ENCODE results near the gene IFIT3.

The IFIT3 gene

GRCh38 chr10:89379103-89379502, 51.3 kb downstream of the IFIT3 start:
- Histone ChIP-seq H2AFZ (ENCODE audit: insufficient read depth, low read length, poor library complexity) (no peak overlapping the region), H3K23ac (ENCODE audit: low read length) (no peak overlapping the region), H3K9ac (ENCODE audit: low read length) (no peak overlapping the region), H2AK5ac (ENCODE audit: low read length) (no peak overlapping the region), H3K27ac (ENCODE audit: low read depth, low read length) (no peak overlapping the region), H4K8ac (ENCODE audit: low read depth, low read length) (no peak overlapping the region), H2BK5ac (ENCODE audit: low read depth, low read length, poor library complexity) (no peak overlapping the region), H3K18ac (ENCODE audit: low read length) (no peak overlapping the region), H3K79me2 (ENCODE audit: control insufficient read depth, insufficient read depth, low read length, poor library complexity) (no peaks in the 10 kb centered on the region), H3K9me3 (ENCODE audit: insufficient read depth, low read depth, low read length) (peaks cover 1% of the 10 kb centered on the region), H3K79me1 (ENCODE audit: low read length) (no peaks in the 10 kb centered on the region), H2BK120ac (ENCODE audit: insufficient read depth, low read length, poor library complexity) (no peak overlapping the region), H3K14ac (ENCODE audit: low read length) (no peak overlapping the region), H3K4me2 (ENCODE audit: low read length) (no peak overlapping the region), H3K4me1 (ENCODE audit: control insufficient read depth in 1 of 2, insufficient read depth in 2 of 2, low read length in 2 of 2) (no peaks in the 10 kb centered on the region), H4K91ac (ENCODE audit: low read depth, low read length) (no peak overlapping the region), H3K36me3 (ENCODE audit: control insufficient read depth in 1 of 2, insufficient read depth in 2 of 2, low read length in 2 of 2) (no peaks in the 10 kb centered on the region), H3K4ac (ENCODE audit: low read depth, low read length) (no peak overlapping the region), H2BK12ac (ENCODE audit: low read length) (no peak overlapping the region), H4K12ac (ENCODE audit: low read depth, low read length) (no peak overlapping the region), H3K27me3 (ENCODE audit: insufficient read depth, low read length) (no peaks in the 10 kb centered on the region), H3K4me3 (ENCODE audit: low read depth, low read length) (no peak overlapping the region)
- DNase-seq: no peak

GRCh38 chr10:89382757-89383156, 55.0 kb downstream of the IFIT3 start:
- Histone ChIP-seq H3K4me3 (ENCODE audit: low read depth, low read length) (no peak overlapping the region), H3K27ac (ENCODE audit: low read depth, low read length) (no peak overlapping the region), H3K9ac (ENCODE audit: low read length) (no peak overlapping the region), H3K36me3 (ENCODE audit: control insufficient read depth in 1 of 2, insufficient read depth in 2 of 2, low read length in 2 of 2) (no peaks in the 10 kb centered on the region), H3K4ac (ENCODE audit: low read depth, low read length) (no peak overlapping the region), H2AFZ (ENCODE audit: insufficient read depth, low read length, poor library complexity) (no peak overlapping the region), H3K79me2 (ENCODE audit: control insufficient read depth, insufficient read depth, low read length, poor library complexity) (no peaks in the 10 kb centered on the region), H2BK5ac (ENCODE audit: low read depth, low read length, poor library complexity) (no peak overlapping the region), H2AK5ac (ENCODE audit: low read length) (no peak overlapping the region), H4K8ac (ENCODE audit: low read depth, low read length) (no peak overlapping the region), H2BK120ac (ENCODE audit: insufficient read depth, low read length, poor library complexity) (no peak overlapping the region), H3K18ac (ENCODE audit: low read length) (no peak overlapping the region), H4K91ac (ENCODE audit: low read depth, low read length) (no peak overlapping the region), H3K27me3 (ENCODE audit: insufficient read depth, low read length) (no peaks in the 10 kb centered on the region), H4K12ac (ENCODE audit: low read depth, low read length) (no peak overlapping the region), H3K9me3 (ENCODE audit: insufficient read depth, low read depth, low read length) (no peaks in the 10 kb centered on the region), H3K79me1 (ENCODE audit: low read length) (no peaks in the 10 kb centered on the region), H2BK12ac (ENCODE audit: low read length) (no peak overlapping the region), H3K14ac (ENCODE audit: low read length) (no peak overlapping the region), H3K4me2 (ENCODE audit: low read length) (no peak overlapping the region), H3K23ac (ENCODE audit: low read length) (no peak overlapping the region), H3K4me1 (ENCODE audit: control insufficient read depth in 1 of 2, insufficient read depth in 2 of 2, low read length in 2 of 2) (no peaks in the 10 kb centered on the region)
- no peak for DNase-seq
- no CpG with 5 or more reads among the region's 1 CpG for WGBS (ENCODE audit: extremely low coverage, insufficient coverage, insufficient read length)

GRCh38 chr10:89384474-89385340, 56.9 kb downstream of the IFIT3 start:
- no CpG with 5 or more reads among the region's 4 CpGs for WGBS (ENCODE audit: extremely low coverage, insufficient coverage, insufficient read length)
- H3K27ac ChIP-seq (ENCODE audit: low read depth, low read length): no peak overlapping the region
- H3K79me2 ChIP-seq (ENCODE audit: control insufficient read depth, insufficient read depth, low read length, poor library complexity): no peaks in the 10 kb centered on the region
- no peaks in the 10 kb centered on the region for H3K27me3 ChIP-seq (ENCODE audit: insufficient read depth, low read length)
- H3K23ac ChIP-seq (ENCODE audit: low read length): no peak overlapping the region
- H3K4me2 ChIP-seq (ENCODE audit: low read length): no peak overlapping the region
- H3K18ac ChIP-seq (ENCODE audit: low read length): no peak overlapping the region
- H2AK5ac ChIP-seq (ENCODE audit: low read length): no peak overlapping the region
- H2BK12ac ChIP-seq (ENCODE audit: low read length): no peak overlapping the region
- no peak overlapping the region for H3K14ac ChIP-seq (ENCODE audit: low read length)
- peak in 1 of 2 donors; percentile 11 for DNase-seq
- H2AFZ ChIP-seq (ENCODE audit: insufficient read depth, low read length, poor library complexity): no peak overlapping the region
- no peak overlapping the region for H3K9ac ChIP-seq (ENCODE audit: low read length)
- no peak overlapping the region for H2BK5ac ChIP-seq (ENCODE audit: low read depth, low read length, poor library complexity)
- H3K4ac ChIP-seq (ENCODE audit: low read depth, low read length): no peak overlapping the region
- H3K4me3 ChIP-seq (ENCODE audit: low read depth, low read length): no peak overlapping the region
- H4K8ac ChIP-seq (ENCODE audit: low read depth, low read length): no peak overlapping the region
- no peaks in the 10 kb centered on the region for H3K4me1 ChIP-seq (ENCODE audit: control insufficient read depth in 1 of 2, insufficient read depth in 2 of 2, low read length in 2 of 2)
- H2BK120ac ChIP-seq (ENCODE audit: insufficient read depth, low read length, poor library complexity): no peak overlapping the region
- H4K91ac ChIP-seq (ENCODE audit: low read depth, low read length): no peak overlapping the region
- no peaks in the 10 kb centered on the region for H3K36me3 ChIP-seq (ENCODE audit: control insufficient read depth in 1 of 2, insufficient read depth in 2 of 2, low read length in 2 of 2)
- H4K12ac ChIP-seq (ENCODE audit: low read depth, low read length): no peak overlapping the region
- no peaks in the 10 kb centered on the region for H3K9me3 ChIP-seq (ENCODE audit: insufficient read depth, low read depth, low read length)
- no peaks in the 10 kb centered on the region for H3K79me1 ChIP-seq (ENCODE audit: low read length)

GRCh38 chr10:89388806-89389205, 61.0 kb downstream of the IFIT3 start:
- H3K79me2 ChIP-seq (ENCODE audit: control insufficient read depth, insufficient read depth, low read length, poor library complexity): no peaks in the 10 kb centered on the region
- DNase-seq: no peak
- no peak overlapping the region for H3K4ac ChIP-seq (ENCODE audit: low read depth, low read length)
- no peak overlapping the region for H3K14ac ChIP-seq (ENCODE audit: low read length)
- H3K4me1 ChIP-seq (ENCODE audit: control insufficient read depth in 1 of 2, insufficient read depth in 2 of 2, low read length in 2 of 2): peaks cover 3 to 4% of the 10 kb centered on the region in 2 experiments
- H3K4me3 ChIP-seq (ENCODE audit: low read depth, low read length): no peak overlapping the region
- no peak overlapping the region for H3K18ac ChIP-seq (ENCODE audit: low read length)
- H4K8ac ChIP-seq (ENCODE audit: low read depth, low read length): no peak overlapping the region
- H2BK5ac ChIP-seq (ENCODE audit: low read depth, low read length, poor library complexity): no peak overlapping the region
- no peak overlapping the region for H3K4me2 ChIP-seq (ENCODE audit: low read length)
- H3K23ac ChIP-seq (ENCODE audit: low read length): no peak overlapping the region
- no peak overlapping the region for H4K12ac ChIP-seq (ENCODE audit: low read depth, low read length)
- H3K36me3 ChIP-seq (ENCODE audit: control insufficient read depth in 1 of 2, insufficient read depth in 2 of 2, low read length in 2 of 2): no peaks in the 10 kb centered on the region
- no peak overlapping the region for H2BK12ac ChIP-seq (ENCODE audit: low read length)
- H2AFZ ChIP-seq (ENCODE audit: insufficient read depth, low read length, poor library complexity): no peak overlapping the region
- H4K91ac ChIP-seq (ENCODE audit: low read depth, low read length): no peak overlapping the region
- H3K27ac ChIP-seq (ENCODE audit: low read depth, low read length): no peak overlapping the region
- no peak overlapping the region for H2AK5ac ChIP-seq (ENCODE audit: low read length)
- no peak overlapping the region for H2BK120ac ChIP-seq (ENCODE audit: insufficient read depth, low read length, poor library complexity)
- WGBS (ENCODE audit: extremely low coverage, insufficient coverage, insufficient read length): no CpG with 5 or more reads among the region's 2 CpGs
- no peak overlapping the region for H3K9ac ChIP-seq (ENCODE audit: low read length)
- H3K79me1 ChIP-seq (ENCODE audit: low read length): no peaks in the 10 kb centered on the region
- H3K9me3 ChIP-seq (ENCODE audit: insufficient read depth, low read depth, low read length): no peaks in the 10 kb centered on the region
- H3K27me3 ChIP-seq (ENCODE audit: insufficient read depth, low read length): no peaks in the 10 kb centered on the region

Data from trophoblast cell (in vitro differentiated cells and primary cell).